ENCODE measurements around the gene XYLT1.

- TF ChIP-seq CTCF (IDR thresholded peaks at IDR 0.05), result no peak
- TF ChIP-seq POLR2A (IDR thresholded peaks at IDR 0.05), result no peak
These were observed 250.8 kb downstream of the XYLT1 start for GRCh38 chr16:17219991-17220390.
